ENCODE data around the gene SCNN1G.

DNA sequence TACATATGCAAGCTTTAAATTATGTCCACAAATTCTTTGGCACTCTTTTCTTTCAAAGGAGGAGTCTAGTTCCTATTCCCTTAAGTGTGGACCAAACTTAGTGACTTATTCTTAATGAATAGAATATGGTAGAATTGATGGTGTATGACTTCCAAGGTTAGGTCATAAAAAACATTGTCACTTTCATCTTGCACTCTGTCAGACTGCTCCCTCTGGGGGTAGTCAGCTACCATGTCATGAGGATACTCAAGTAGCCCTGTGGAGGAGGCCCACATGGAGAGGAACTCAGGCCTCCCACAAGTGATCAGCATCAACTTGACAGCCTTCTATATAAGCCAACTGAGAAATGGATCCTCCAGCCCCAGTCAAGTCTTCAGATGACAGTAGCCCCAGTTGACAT is 61.6 kb downstream of the SCNN1G start:
- TF ChIP-seq CTCF (conservative IDR thresholded peaks at IDR 0.05 in 1 of 2, IDR thresholded peaks at IDR 0.05 in 1 of 2; ENCODE audit: low read depth in 1 of 2, low read length in 2 of 2) (no peak), EZH2 (IDR thresholded peaks at IDR 0.05; ENCODE audit: low read length, missing control alignments) (no peak)

All from fibroblast of lung (primary cell).